ENCODE data around the gene VAV2.

The VAV2 gene

DNA sequence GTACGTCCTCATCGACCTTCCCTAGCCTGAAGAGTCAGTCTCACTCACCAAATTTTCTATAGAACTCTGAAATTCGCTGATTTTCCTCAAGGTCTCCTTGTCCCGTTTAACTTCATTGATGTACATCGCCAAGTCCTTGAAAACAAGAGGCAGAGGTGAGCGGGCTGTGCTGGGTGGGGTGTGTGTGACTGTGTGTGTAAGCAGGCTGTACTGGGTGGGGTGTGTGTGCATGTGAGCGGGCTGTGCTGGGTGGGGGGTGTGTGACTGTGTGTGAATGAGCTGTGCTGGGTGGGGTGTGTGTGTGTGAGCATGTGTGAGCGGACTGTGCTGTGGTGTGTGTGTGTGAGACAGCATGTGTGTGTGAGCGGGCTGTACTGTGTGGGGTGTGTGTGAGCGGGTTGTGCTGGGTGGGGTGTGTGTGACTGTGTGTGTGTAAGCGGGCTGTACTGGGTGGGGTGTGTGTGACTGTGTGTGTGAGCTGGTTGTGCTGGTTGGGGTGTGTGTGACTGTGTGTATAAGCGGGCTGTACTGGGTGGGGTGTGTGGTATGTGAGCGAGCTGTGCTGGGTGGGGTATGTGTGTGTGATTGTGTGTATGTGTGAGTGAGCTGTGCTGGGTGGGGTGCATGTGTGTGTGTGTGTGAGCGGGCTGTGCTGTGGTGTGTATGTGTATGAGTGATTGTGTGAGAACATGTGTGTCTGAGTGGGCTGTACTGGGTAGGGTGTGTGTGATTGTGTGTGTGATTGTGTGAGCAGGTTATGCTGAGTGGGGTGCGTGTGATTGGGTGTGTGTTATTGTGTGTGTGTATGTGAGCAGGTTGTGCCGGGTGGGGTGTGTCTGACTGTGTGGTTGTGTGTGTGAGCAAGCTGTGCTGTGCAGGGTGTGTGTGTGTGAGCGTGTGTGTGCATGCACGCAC is 200.1 kb downstream of the VAV2 start:
- TF ChIP-seq USF1 (IDR thresholded peaks at IDR 0.05), result no peak
- TF ChIP-seq EGR1 (IDR thresholded peaks at IDR 0.05), result no peak
- TF ChIP-seq TEAD4 (IDR thresholded peaks at IDR 0.05), result no peak
- TF ChIP-seq NFIC (IDR thresholded peaks at IDR 0.05), result no peak
- no peak for TF ChIP-seq TCF12 (IDR thresholded peaks at IDR 0.05; ENCODE audit: low read depth)
- TF ChIP-seq RAD21 (IDR thresholded peaks at IDR 0.05; ENCODE audit: low read depth), result no peak
- no peak for TF ChIP-seq CREB1 (IDR thresholded peaks at IDR 0.05; ENCODE audit: low read depth)
- TF ChIP-seq FOXM1 (IDR thresholded peaks at IDR 0.05; ENCODE audit: borderline replicate concordance, low read depth), result no peak
- no peak for TF ChIP-seq EP300 (IDR thresholded peaks at IDR 0.05; ENCODE audit: borderline replicate concordance)
- no peak for TF ChIP-seq CEBPB (IDR thresholded peaks at IDR 0.05)
- TF ChIP-seq REST (IDR thresholded peaks at IDR 0.05; ENCODE audit: low read depth), result no peak
- TF ChIP-seq, protein P1, sequence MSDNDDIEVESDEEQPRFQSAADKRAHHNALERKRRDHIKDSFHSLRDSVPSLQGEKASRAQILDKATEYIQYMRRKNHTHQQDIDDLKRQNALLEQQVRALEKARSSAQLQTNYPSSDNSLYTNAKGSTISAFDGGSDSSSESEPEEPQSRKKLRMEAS (IDR thresholded peaks at IDR 0.05), result no peak
- TF ChIP-seq ZBTB7A (IDR thresholded peaks at IDR 0.05; ENCODE audit: low read depth), result no peak

- TF ChIP-seq USF1 (IDR thresholded peaks at IDR 0.05), result no peak
- TF ChIP-seq, protein P1 (IDR thresholded peaks at IDR 0.05), result no peak
- no peak for TF ChIP-seq TAF1 (IDR thresholded peaks at IDR 0.05; ENCODE audit: low read depth)
- no peak for TF ChIP-seq ZBTB7A (IDR thresholded peaks at IDR 0.05; ENCODE audit: low read depth)
- TF ChIP-seq EP300 (IDR thresholded peaks at IDR 0.05; ENCODE audit: borderline replicate concordance), result no peak
- no peak for TF ChIP-seq RAD21 (IDR thresholded peaks at IDR 0.05; ENCODE audit: low read depth)
- no peak for TF ChIP-seq YY1 (IDR thresholded peaks at IDR 0.05; ENCODE audit: low read depth)
- TF ChIP-seq CEBPB (IDR thresholded peaks at IDR 0.05), result no peak
- TF ChIP-seq TCF12 (IDR thresholded peaks at IDR 0.05; ENCODE audit: low read depth), result no peak
- TF ChIP-seq REST (IDR thresholded peaks at IDR 0.05; ENCODE audit: low read depth), result no peak
- no peak for TF ChIP-seq EGR1 (IDR thresholded peaks at IDR 0.05)
- no peak for TF ChIP-seq NFIC (IDR thresholded peaks at IDR 0.05)
- TF ChIP-seq FOXM1 (IDR thresholded peaks at IDR 0.05; ENCODE audit: borderline replicate concordance, low read depth), result no peak
Observed at GRCh38 chr9:133791069-133791468, 201.1 kb downstream of the VAV2 start.

DNA sequence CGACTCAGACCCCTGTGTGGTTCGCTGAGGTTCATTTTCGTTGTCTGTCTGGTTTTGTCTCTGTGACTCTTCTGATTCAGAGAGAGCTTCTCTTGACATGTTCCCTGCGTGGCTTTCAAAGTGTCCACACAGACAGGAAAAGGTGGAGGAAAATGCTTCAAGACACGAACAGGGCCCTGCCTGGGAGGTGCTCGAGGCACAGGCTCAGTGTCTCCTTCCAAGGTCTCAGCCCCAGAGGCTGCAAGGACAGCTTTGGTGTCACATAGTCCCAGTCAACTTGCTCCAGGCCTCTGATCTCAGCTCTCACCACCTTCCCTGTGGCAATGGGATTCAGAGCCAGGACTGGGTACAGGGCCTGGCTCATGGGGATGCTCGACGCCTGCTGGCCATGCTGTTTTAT is 202.3 kb downstream of the VAV2 start:
- TF ChIP-seq TEAD4 (IDR thresholded peaks at IDR 0.05) (no peak), EGR1 (IDR thresholded peaks at IDR 0.05) (no peak), TCF12 (IDR thresholded peaks at IDR 0.05; ENCODE audit: low read depth) (no peak), CEBPB (IDR thresholded peaks at IDR 0.05) (no peak), CREB1 (IDR thresholded peaks at IDR 0.05; ENCODE audit: low read depth) (no peak), ZBTB7A (IDR thresholded peaks at IDR 0.05; ENCODE audit: low read depth) (no peak), USF1 (IDR thresholded peaks at IDR 0.05) (no peak), EP300 (IDR thresholded peaks at IDR 0.05; ENCODE audit: borderline replicate concordance) (no peak), TAF1 (IDR thresholded peaks at IDR 0.05; ENCODE audit: low read depth) (no peak)
- TF ChIP-seq, protein P1 (IDR thresholded peaks at IDR 0.05), result no peak

DNA sequence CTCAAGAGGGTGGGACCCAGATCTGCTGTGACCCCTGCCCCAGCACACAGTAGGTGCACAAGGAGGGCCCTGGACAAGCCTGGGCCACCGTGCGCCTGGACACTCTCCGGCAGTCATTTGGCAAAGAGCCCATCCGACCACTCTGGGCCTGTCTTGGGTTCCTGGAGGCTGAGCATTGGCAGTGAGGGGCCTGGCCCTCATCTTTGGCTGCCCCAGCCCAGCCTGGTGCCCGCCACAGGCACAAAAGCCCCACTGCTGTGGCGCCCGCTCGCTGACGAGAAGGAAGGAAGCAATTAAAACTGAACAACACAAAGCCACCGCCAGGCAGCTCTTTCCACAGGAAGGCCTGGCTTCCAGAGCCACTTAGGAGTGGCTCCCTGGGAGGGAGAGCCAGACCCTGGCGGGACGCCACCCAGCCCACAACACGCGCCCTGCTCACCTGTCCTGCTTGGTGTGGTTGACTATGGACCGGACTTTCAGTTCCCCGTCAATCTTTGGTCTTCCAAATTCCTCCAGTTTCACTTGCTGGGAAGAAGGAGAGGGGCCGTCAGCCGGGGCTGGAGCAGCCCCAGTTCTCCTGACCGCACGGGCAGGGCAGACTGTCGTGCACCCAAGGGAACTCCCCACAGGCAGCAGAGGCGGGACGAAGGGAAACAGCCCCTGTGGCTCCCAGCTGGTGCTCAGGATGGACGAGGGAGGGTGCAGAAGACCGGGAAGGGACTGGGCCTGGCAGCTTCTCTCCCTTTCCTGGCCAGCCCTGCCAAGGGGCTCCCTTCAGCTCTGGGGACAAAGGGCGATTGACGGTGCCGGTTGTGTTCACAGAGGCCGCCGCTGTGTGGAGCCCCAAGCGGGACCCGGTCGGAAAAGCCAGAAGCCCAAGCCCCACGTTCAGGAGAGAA is 203.1 kb downstream of the VAV2 start:
- TF ChIP-seq NFIC (IDR thresholded peaks at IDR 0.05) (no peak), TAF1 (IDR thresholded peaks at IDR 0.05; ENCODE audit: low read depth) (no peak), CREB1 (IDR thresholded peaks at IDR 0.05; ENCODE audit: low read depth) (no peak), RAD21 (IDR thresholded peaks at IDR 0.05; ENCODE audit: low read depth) (no peak), YY1 (IDR thresholded peaks at IDR 0.05; ENCODE audit: low read depth) (no peak)
